OCI-LY1 (cell line): ENCODE results near the gene OR2T6.

ENCODE experiments used
- EZH2 ChIP-seq: fragments of 200-600 bp; sonication (generic), shearing (Covaris generic); IDR thresholded peaks from 2 replicates; pipeline ENCODE4 v1.8.0; 2017; ENCODE audit warnings: borderline replicate concordance, mixed run types, mild to moderate bottlenecking, antibody characterized with exemption, low read length, moderate library complexity, mixed read lengths
- TF ChIP-seq, protein P1 (sequence below): fragments of 200-600 bp; sonication (generic), shearing (Covaris generic); IDR thresholded peaks from 2 replicates; pipeline ENCODE4 v1.5.1; 2017; ENCODE audit warnings: mild to moderate bottlenecking, antibody characterized with exemption, low read length, moderate library complexity, mixed read lengths

DNA sequence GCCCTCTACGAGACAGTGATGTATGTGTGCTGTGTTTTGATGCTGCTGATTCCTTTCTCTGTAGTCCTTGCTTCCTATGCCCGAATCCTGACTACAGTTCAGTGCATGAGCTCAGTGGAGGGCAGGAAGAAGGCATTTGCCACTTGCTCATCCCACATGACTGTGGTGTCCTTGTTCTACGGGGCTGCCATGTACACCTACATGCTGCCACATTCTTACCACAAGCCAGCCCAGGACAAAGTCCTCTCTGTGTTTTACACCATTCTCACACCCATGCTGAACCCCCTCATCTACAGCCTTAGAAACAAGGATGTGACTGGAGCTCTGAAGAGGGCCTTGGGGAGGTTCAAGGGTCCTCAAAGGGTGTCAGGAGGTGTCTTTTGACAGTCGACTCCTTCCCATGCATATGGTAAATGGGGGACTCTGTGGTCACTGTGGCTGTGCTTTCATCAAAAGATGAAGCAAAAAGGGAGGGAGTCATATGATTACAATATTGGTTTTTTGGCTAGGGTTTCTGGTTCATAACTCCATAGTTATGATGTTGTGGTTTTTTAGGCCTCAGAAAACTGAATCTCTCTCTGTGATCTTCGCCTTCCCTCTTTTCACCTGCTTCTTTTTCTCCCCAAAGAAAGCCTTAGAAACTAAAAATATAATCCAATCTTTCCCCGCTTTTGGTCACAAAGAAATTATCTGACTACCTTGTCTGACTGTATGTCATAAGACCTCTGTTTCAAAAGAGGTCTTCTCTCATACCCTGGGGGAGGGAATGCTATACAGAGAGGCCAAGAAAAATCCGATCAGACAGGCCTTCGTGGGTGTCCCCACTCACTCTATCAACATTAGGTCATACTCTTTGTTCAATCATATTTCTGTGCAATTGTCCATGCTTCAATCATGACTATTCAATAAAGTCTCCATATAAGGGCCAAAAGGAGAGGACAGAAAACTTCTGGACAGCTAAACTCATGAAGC, 31.5 kb downstream of the OR2T6 start:
- TF ChIP-seq, protein P1, sequence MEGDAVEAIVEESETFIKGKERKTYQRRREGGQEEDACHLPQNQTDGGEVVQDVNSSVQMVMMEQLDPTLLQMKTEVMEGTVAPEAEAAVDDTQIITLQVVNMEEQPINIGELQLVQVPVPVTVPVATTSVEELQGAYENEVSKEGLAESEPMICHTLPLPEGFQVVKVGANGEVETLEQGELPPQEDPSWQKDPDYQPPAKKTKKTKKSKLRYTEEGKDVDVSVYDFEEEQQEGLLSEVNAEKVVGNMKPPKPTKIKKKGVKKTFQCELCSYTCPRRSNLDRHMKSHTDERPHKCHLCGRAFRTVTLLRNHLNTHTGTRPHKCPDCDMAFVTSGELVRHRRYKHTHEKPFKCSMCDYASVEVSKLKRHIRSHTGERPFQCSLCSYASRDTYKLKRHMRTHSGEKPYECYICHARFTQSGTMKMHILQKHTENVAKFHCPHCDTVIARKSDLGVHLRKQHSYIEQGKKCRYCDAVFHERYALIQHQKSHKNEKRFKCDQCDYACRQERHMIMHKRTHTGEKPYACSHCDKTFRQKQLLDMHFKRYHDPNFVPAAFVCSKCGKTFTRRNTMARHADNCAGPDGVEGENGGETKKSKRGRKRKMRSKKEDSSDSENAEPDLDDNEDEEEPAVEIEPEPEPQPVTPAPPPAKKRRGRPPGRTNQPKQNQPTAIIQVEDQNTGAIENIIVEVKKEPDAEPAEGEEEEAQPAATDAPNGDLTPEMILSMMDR, result no peak
- no peak for TF ChIP-seq EZH2
